HEK293 (cell line): ENCODE data around the gene ISL2.

ENCODE experiments used
- BCL6B ChIP-seq: fragments of 450-650 bp; formaldehyde crosslinking; IDR thresholded peaks from 2 replicates; pipeline ENCODE4 v1.5.1; 2017; ENCODE audit warnings: missing biosample characterization, missing genetic modification characterization
- MYNN ChIP-seq: fragments of 450-650 bp; formaldehyde crosslinking; IDR thresholded peaks from 2 replicates; pipeline ENCODE4 v1.5.1; 2016; ENCODE audit warnings: missing biosample characterization, missing genetic modification characterization, borderline replicate concordance
- PRDM10 ChIP-seq: fragments of 450-650 bp; formaldehyde crosslinking; IDR thresholded peaks from 2 replicates; pipeline ENCODE4 v1.5.1; 2016; ENCODE audit warnings: missing biosample characterization, missing genetic modification characterization
- SCRT1 ChIP-seq: fragments of 450-650 bp; formaldehyde crosslinking; IDR thresholded peaks from 2 replicates; pipeline ENCODE4 v1.5.1; 2016; ENCODE audit warnings: missing biosample characterization, missing genetic modification characterization, borderline replicate concordance
- ZBTB11 ChIP-seq: fragments of 450-650 bp; formaldehyde crosslinking; conservative IDR thresholded peaks from 2 replicates; pipeline ENCODE4 v1.5.1; 2016; ENCODE audit warnings: low read depth, missing biosample characterization, missing genetic modification characterization
- ZBTB21 ChIP-seq: fragments of 450-650 bp; formaldehyde crosslinking; IDR thresholded peaks from 2 replicates; pipeline ENCODE4 v1.5.1; 2017; ENCODE audit warnings: missing biosample characterization, missing genetic modification characterization
- ZBTB48 ChIP-seq: fragments of 450-650 bp; formaldehyde crosslinking; IDR thresholded peaks from 2 replicates; pipeline ENCODE4 v1.5.1; 2016; ENCODE audit warnings: missing biosample characterization, missing genetic modification characterization
- ZBTB8A ChIP-seq: fragments of 450-650 bp; formaldehyde crosslinking; IDR thresholded peaks from 2 replicates; pipeline ENCODE4 v1.5.1; 2016; ENCODE audit warnings: missing biosample characterization, missing genetic modification characterization
- ZNF16 ChIP-seq: fragments of 450-650 bp; formaldehyde crosslinking; IDR thresholded peaks from 2 replicates; pipeline ENCODE4 v1.5.1; 2016; ENCODE audit warnings: low read depth, missing biosample characterization, missing genetic modification characterization
- ZNF214 ChIP-seq: fragments of 450-650 bp; formaldehyde crosslinking; IDR thresholded peaks from 2 replicates; pipeline ENCODE4 v1.5.1; 2017; ENCODE audit warnings: missing biosample characterization, mild to moderate bottlenecking, missing genetic modification characterization, borderline replicate concordance
- ZNF26 ChIP-seq: fragments of 450-650 bp; formaldehyde crosslinking; IDR thresholded peaks from 2 replicates; pipeline ENCODE4 v1.5.1; 2016; ENCODE audit warnings: missing biosample characterization, missing genetic modification characterization
- ZNF366 ChIP-seq: fragments of 450-650 bp; formaldehyde crosslinking; conservative IDR thresholded peaks from 2 replicates; pipeline ENCODE4 v1.5.1; 2016; ENCODE audit warnings: missing biosample characterization, missing genetic modification characterization
- ZNF398 ChIP-seq: fragments of 450-650 bp; formaldehyde crosslinking; IDR thresholded peaks from 2 replicates; pipeline ENCODE4 v1.5.1; 2017; ENCODE audit warnings: missing biosample characterization, missing genetic modification characterization
- ZNF518A ChIP-seq: fragments of 450-650 bp; formaldehyde crosslinking; conservative IDR thresholded peaks from 2 replicates; pipeline ENCODE4 v1.5.1; 2016; ENCODE audit warnings: low read depth, missing biosample characterization, missing genetic modification characterization
- ZNF558 ChIP-seq: fragments of 450-650 bp; formaldehyde crosslinking; IDR thresholded peaks from 2 replicates; pipeline ENCODE4 v1.5.1; 2016; ENCODE audit warnings: missing biosample characterization, missing genetic modification characterization
- ZNF580 ChIP-seq: fragments of 450-650 bp; formaldehyde crosslinking; IDR thresholded peaks from 2 replicates; pipeline ENCODE4 v1.5.1; 2016; ENCODE audit warnings: missing biosample characterization, missing genetic modification characterization
- ZNF768 ChIP-seq: fragments of 450-650 bp; formaldehyde crosslinking; IDR thresholded peaks from 2 replicates; pipeline ENCODE4 v1.5.1; 2018; ENCODE audit warnings: missing biosample characterization, mild to moderate bottlenecking, missing genetic modification characterization
- ZSCAN16 ChIP-seq: fragments of 450-650 bp; formaldehyde crosslinking; IDR thresholded peaks from 2 replicates; pipeline ENCODE4 v1.5.1; 2016; ENCODE audit warnings: missing biosample characterization, missing genetic modification characterization
- ZSCAN4 ChIP-seq: fragments of 450-650 bp; formaldehyde crosslinking; IDR thresholded peaks from 2 replicates; pipeline ENCODE4 v1.5.1; 2017; ENCODE audit warnings: missing biosample characterization, missing genetic modification characterization

The ISL2 gene

GRCh38 chr15:76336254-76337058 is at the start of gene ISL2 (continued):
- TF ChIP-seq ZNF558 (tag by site-specific recombination) (no peak), ZNF398 (tag by site-specific recombination) (peak; percentile 59), ZNF214 (tag by site-specific recombination) (no peak), ZNF26 (tag by site-specific recombination) (no peak), MYNN (tag by site-specific recombination) (no peak), BCL6B (tag by site-specific recombination) (no peak), ZNF366 (tag by site-specific recombination) (no peak), ZNF518A (tag by site-specific recombination) (no peak), PRDM10 (tag by site-specific recombination) (0 out of 2 replicates have a peak, but pooled peaks have one; percentile 50), ZNF16 (tag by site-specific recombination) (no peak), ZNF768 (tag by site-specific recombination) (no peak), ZBTB11 (tag by site-specific recombination) (peak; percentile 28), ZSCAN16 (tag by site-specific recombination) (no peak), ZBTB48 (tag by site-specific recombination) (no peak), ZBTB21 (tag by site-specific recombination) (peak; percentile 99), SCRT1 (tag by site-specific recombination) (peak; percentile 78), ZNF580 (0 out of 2 replicates have a peak, but pooled peaks have one; percentile 13), ZSCAN4 (no peak), ZBTB8A (tag by site-specific recombination) (peak; percentile 36)
